Fibroblast of pulmonary artery (primary cell): ENCODE results near the gene KRT40.
A peak's percentile ranks its signal among the peaks of the same experiment; 100 is the strongest.

Source experiments
- DNase-seq: peaks from one replicate; pipeline ENCODE4 v3.0.0-alpha.2; 2010; ENCODE audit warnings: low read depth
- H3K4me3 ChIP-seq: replicated peaks from 2 replicates; pipeline ENCODE4 v1.5.1; 2011; ENCODE audit warnings: low read depth, mild to moderate bottlenecking, control low read depth, low read length, moderate library complexity
- TF ChIP-seq, protein P1 (sequence below): IDR thresholded peaks from 2 replicates; pipeline ENCODE4 v1.5.1; 2011; ENCODE audit warnings: mild to moderate bottlenecking, control low read depth, low read length, inconsistent platforms; ENCODE audit errors: missing control alignments

Gene KRT40

GRCh38 chr17:40981115-40981514, 3.0 kb downstream of the KRT40 start:
- DNase-seq, result no peak
- H3K4me3 ChIP-seq, result no peak overlapping the region
- TF ChIP-seq, protein P1, sequence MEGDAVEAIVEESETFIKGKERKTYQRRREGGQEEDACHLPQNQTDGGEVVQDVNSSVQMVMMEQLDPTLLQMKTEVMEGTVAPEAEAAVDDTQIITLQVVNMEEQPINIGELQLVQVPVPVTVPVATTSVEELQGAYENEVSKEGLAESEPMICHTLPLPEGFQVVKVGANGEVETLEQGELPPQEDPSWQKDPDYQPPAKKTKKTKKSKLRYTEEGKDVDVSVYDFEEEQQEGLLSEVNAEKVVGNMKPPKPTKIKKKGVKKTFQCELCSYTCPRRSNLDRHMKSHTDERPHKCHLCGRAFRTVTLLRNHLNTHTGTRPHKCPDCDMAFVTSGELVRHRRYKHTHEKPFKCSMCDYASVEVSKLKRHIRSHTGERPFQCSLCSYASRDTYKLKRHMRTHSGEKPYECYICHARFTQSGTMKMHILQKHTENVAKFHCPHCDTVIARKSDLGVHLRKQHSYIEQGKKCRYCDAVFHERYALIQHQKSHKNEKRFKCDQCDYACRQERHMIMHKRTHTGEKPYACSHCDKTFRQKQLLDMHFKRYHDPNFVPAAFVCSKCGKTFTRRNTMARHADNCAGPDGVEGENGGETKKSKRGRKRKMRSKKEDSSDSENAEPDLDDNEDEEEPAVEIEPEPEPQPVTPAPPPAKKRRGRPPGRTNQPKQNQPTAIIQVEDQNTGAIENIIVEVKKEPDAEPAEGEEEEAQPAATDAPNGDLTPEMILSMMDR, result no peak

DNA sequence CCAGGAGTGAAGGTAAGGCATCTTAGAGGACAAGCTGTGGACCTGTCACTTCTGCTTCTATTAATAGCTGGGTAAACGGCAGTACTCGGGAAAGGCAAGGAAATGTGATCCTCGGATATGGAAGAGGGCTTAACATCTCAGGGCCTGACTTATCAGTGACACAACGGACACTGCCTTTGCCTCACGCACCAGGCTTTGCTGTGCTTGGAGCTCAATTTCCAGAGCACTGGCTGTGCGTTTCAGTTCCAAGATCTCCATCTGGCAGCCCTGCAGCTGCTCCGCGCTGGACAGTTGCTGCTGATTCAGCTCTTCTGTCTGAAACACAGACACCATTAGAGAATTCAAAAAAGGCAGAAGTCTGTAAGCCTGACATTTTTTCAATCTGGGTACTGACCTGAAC, 3.5 kb downstream of the KRT40 start:
- DNase-seq, result peak; percentile 1
- H3K4me3 ChIP-seq, result no peak overlapping the region
- TF ChIP-seq, protein P1, result no peak

DNA sequence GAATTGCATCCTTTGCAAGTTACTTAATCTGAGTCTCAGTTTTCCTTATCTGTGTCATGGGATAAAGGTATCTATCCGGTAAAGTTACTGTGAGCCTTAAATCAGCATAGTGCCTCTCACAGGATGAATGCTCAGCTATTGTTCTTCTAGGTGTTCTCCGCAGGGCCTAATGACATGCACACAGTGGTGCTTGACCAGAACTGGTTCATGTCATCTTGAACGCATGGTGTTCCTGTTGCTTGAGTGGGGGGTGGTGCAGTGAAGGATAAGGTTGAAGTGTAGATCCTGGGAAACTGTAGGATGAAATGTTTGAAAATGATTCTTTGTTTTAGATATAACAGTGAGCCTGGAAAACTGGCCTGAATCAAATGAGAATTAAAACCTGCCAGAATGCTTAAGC, 4.0 kb downstream of the KRT40 start:
- H3K4me3 ChIP-seq, result no peak overlapping the region
- TF ChIP-seq, protein P1, result no peak
- no peak for DNase-seq

- DNase-seq, result no peak
- TF ChIP-seq, protein P1, result no peak
- no peak overlapping the region for H3K4me3 ChIP-seq
These were observed 5.5 kb downstream of the KRT40 start for GRCh38 chr17:40978575-40979151.

GRCh38 chr17:40975516-40975915, 8.6 kb downstream of the KRT40 start:
- H3K4me3 ChIP-seq, result no peak overlapping the region
- TF ChIP-seq, protein P1, result no peak
- no peak for DNase-seq

DNA sequence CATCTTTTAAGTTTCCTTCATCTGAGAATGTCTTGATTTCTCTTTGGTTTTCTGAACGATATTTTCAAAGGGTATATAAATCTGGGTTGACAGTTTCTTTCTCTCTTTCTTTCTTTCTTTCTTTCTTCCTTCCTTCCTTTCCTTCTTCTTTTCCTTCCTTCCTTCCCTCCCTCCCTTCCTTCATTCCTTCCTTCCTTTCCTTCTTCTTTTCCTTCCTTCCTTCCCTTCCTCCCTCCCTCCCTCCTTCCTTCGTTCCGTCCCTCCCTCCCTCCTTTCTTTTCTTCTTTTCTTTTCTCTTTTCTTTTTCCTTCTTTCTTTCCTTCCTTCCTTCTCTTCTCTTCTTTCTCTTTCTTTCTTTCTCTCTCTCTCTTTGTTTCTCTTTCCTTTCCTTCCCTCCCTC, 9.8 kb downstream of the KRT40 start:
- TF ChIP-seq, protein P1, result no peak
- H3K4me3 ChIP-seq, result no peak overlapping the region
- DNase-seq, result no peak

- no peak for DNase-seq
- TF ChIP-seq, protein P1, result no peak
- H3K4me3 ChIP-seq, result no peak overlapping the region
These were observed 16.5 kb downstream of the KRT40 start for GRCh38 chr17:40967582-40967981.
